ENCODE measurements around the gene CITED4. TPM values are rescaled to one million over a fixed set of nuclear protein-coding genes. Genes with fewer than 3 reads are reported as not detected.

The CITED4 gene
- total RNA-seq, 2 experiments from 2014 or later: 6.7 to 7.4 TPM

GRCh38 chr1:40819101-40819500 lies 43.1 kb downstream of the CITED4 start:
- Mint-ChIP-seq H3K9me3 (no peaks in the 10 kb centered on the region), H3K27me3 (peaks cover 3% of the 10 kb centered on the region), H3K36me3 (ENCODE audit: low read depth) (no peaks in the 10 kb centered on the region), H3K4me3 (peak overlapping the region; percentile 72), H3K27ac (no peak overlapping the region), H3K4me1 (ENCODE audit: low read depth) (peaks cover 11% of the 10 kb centered on the region)
- ChIA-PET CTCF (no interaction called here), POLR2A (interaction anchor here (1.0 kb wide), 2 partner anchors 11 to 16 kb away, joined by 3 read pairs; no protein-coding TSS in a partner anchor)
- no peak for ATAC-seq
- intact Hi-C loops (cut with micrococcal nuclease): no loop called here
- no peak for DNase-seq
- no peak for TF ChIP-seq CTCF (IDR thresholded peaks at IDR 0.05)

- CTCF ChIA-PET: no interaction called here
- Mint-ChIP-seq H3K9me3 (no peaks in the 10 kb centered on the region), H3K27me3 (peaks cover 3% of the 10 kb centered on the region), H3K4me3 (peak overlapping the region; percentile 72), H3K27ac (peak overlapping the region; percentile 49), H3K36me3 (ENCODE audit: low read depth) (no peaks in the 10 kb centered on the region), H3K4me1 (ENCODE audit: low read depth) (peaks cover 11% of the 10 kb centered on the region)
- no peak for TF ChIP-seq CTCF (IDR thresholded peaks at IDR 0.05)
- POLR2A ChIA-PET: interaction anchor here (1.0 to 1.6 kb wide), 3 partner anchors 10 to 16 kb away, joined by 3 to 4 read pairs (median 3); no protein-coding TSS in a partner anchor
- intact Hi-C loops (cut with micrococcal nuclease): no loop called here
- ATAC-seq: peak; percentile 99
- DNase-seq: peak; percentile 93
Observed at GRCh38 chr1:40818264-40818961, 43.8 kb downstream of the CITED4 start.

GRCh38 chr1:40817791-40818263 lies 44.3 kb downstream of the CITED4 start:
- ATAC-seq: no peak
- no peak for DNase-seq
- peak overlapping the region; percentile 72 for H3K4me3 Mint-ChIP-seq
- peaks cover 3% of the 10 kb centered on the region for H3K27me3 Mint-ChIP-seq
- intact Hi-C loops (cut with micrococcal nuclease): no loop called here
- ChIA-PET CTCF (interaction anchor here (2.7 kb wide), 1 partner anchor 43 kb away, joined by 14 read pairs; no protein-coding TSS in a partner anchor), POLR2A (interaction anchor here (1.0 to 1.6 kb wide), 2 partner anchors 13 to 15 kb away, joined by 3 to 4 read pairs; no protein-coding TSS in a partner anchor)
- TF ChIP-seq CTCF (IDR thresholded peaks at IDR 0.05): no peak
- H3K4me1 Mint-ChIP-seq (ENCODE audit: low read depth): peaks cover 11% of the 10 kb centered on the region
- H3K36me3 Mint-ChIP-seq (ENCODE audit: low read depth): no peaks in the 10 kb centered on the region
- H3K9me3 Mint-ChIP-seq: no peaks in the 10 kb centered on the region
- peak overlapping the region; percentile 25 for H3K27ac Mint-ChIP-seq

- ATAC-seq: no peak
- H3K4me1 Mint-ChIP-seq (ENCODE audit: low read depth): peaks cover 12% of the 10 kb centered on the region
- no peaks in the 10 kb centered on the region for H3K9me3 Mint-ChIP-seq
- peaks cover 3% of the 10 kb centered on the region for H3K27me3 Mint-ChIP-seq
- no peak for DNase-seq
- H3K4me3 Mint-ChIP-seq: no peak overlapping the region
- CTCF ChIA-PET: interaction anchor here (1.2 to 2.7 kb wide), 2 partner anchors 34 to 41 kb away, joined by 3 to 14 read pairs; no protein-coding TSS in a partner anchor
- intact Hi-C loops (cut with micrococcal nuclease): no loop called here
- no peak overlapping the region for H3K27ac Mint-ChIP-seq
- no peaks in the 10 kb centered on the region for H3K36me3 Mint-ChIP-seq (ENCODE audit: low read depth)
- POLR2A ChIA-PET: interaction anchor here (1.0 kb wide), 1 partner anchor 97 kb away, joined by 3 read pairs; no protein-coding TSS in a partner anchor
- TF ChIP-seq CTCF (IDR thresholded peaks at IDR 0.05): no peak
Observed at GRCh38 chr1:40815420-40815819, 46.7 kb downstream of the CITED4 start.

Other genes with a start within 250 kb of the CITED4 start
- gene RIMS3, start 196.7 kb downstream of the CITED4 start, total RNA-seq: 1 to 10 TPM; 3.0 to 3.9 TPM
- gene NFYC, start 170.7 kb downstream of the CITED4 start, total RNA-seq: 10 to 100 TPM; 45.6 to 53.8 TPM
- gene KCNQ4, start 78.6 kb downstream of the CITED4 start, total RNA-seq: under 1 TPM; 0.38 to 0.43 TPM
- gene CTPS1, start 117.3 kb upstream of the CITED4 start, total RNA-seq: 100 to 1,000 TPM; 100 to 102 TPM
- gene SLFNL1, start 159.4 kb upstream of the CITED4 start, total RNA-seq: under 1 TPM; 0.22 to 0.25 TPM